Uterus (tissue), 4 donors: ENCODE measurements around the gene ENO1. TPM values are rescaled to one million over a fixed set of nuclear protein-coding genes. Genes with fewer than 3 reads are reported as not detected.
"Not testable (repeated sequence)": the region's sequence is repeated elsewhere in the genome, so short reads cannot be mapped to it uniquely, and the experiment has no call there.

Experiments
- DNase-seq, 2 donors: peaks; one replicate each; pipeline ENCODE4 v3.0.0-alpha.2; 2019 to 2020
- H3K27ac ChIP-seq, 2 donors: fragments of 200-600 bp; sonication (generic); 1 replicate in 1 of 2; 2 replicates in 1 of 2; pipeline ENCODE4 v1.5.1; 2016 to 2018
- H3K27me3 ChIP-seq, 2 donors: fragments of 200-600 bp; sonication (generic); one replicate each; pipeline ENCODE4 v1.5.1; 2018 to 2019; ENCODE audit warnings: control low read depth in 1 of 2
- H3K36me3 ChIP-seq, 2 donors: fragments of 200-600 bp; sonication (generic); one replicate each; pipeline ENCODE4 v1.5.1; 2019; ENCODE audit warnings: control low read depth in 1 of 2
- H3K4me1 ChIP-seq, 2 donors: fragments of 200-600 bp; sonication (generic); one replicate each; pipeline ENCODE4 v1.5.1; 2018 to 2019; ENCODE audit warnings: control low read depth in 1 of 2
- H3K4me3 ChIP-seq, 2 donors: fragments of 200-600 bp; sonication (generic); 1 replicate in 1 of 2; 2 replicates in 1 of 2; pipeline ENCODE4 v1.5.1; 2018 to 2019; ENCODE audit warnings: mild to moderate bottlenecking in 1 of 2
- H3K9me3 ChIP-seq, 2 donors: fragments of 200-600 bp; sonication (generic); one replicate each; pipeline ENCODE4 v1.5.1; 2019; ENCODE audit warnings: control low read depth in 1 of 2
- POLR2A ChIP-seq, 2 donors: fragments of 450-650 bp; IDR thresholded peaks; one replicate each; pipeline ENCODE4 v1.6.1; 2016; ENCODE audit warnings: antibody characterized with exemption in 2 of 2, mild to moderate bottlenecking in 1 of 2, moderate library complexity in 1 of 2
- intact Hi-C: fragments of 100-400 bp; cut with DNase I; formaldehyde crosslinking; loops from one replicate; pipeline ENCODE4 v1.15.1; 2023; ENCODE audit warnings: low total_unique reads
- total RNA-seq, 4 donors: library from RNA; depleted of rRNA in 3 of 4; stranded (reverse); fragments of >200 nt in 3 of 4; gene quantifications; one replicate each; pipeline versions ENCODE4 v1.1.0 to v1.2.4, GENCODE V29; 2014 to 2023
- TF ChIP-seq, protein P1 (sequence below), 4 experiments: fragments of 200-600 bp in 2 of 4; fragments of 450-650 bp in 2 of 4; sonication (generic) in 2 of 4; IDR thresholded peaks; one replicate each; pipeline ENCODE4 v1.5.1; 2016 to 2019; ENCODE audit warnings: antibody characterized with exemption in 4 of 4, mild to moderate bottlenecking in 2 of 4, moderate library complexity in 1 of 4
- donor health status: DM: yes; HTN: yes; CAD: no.

Gene ENO1
- total RNA-seq, 4 donors from 2014 or later = 123 to 358 (median 225) TPM

DNA sequence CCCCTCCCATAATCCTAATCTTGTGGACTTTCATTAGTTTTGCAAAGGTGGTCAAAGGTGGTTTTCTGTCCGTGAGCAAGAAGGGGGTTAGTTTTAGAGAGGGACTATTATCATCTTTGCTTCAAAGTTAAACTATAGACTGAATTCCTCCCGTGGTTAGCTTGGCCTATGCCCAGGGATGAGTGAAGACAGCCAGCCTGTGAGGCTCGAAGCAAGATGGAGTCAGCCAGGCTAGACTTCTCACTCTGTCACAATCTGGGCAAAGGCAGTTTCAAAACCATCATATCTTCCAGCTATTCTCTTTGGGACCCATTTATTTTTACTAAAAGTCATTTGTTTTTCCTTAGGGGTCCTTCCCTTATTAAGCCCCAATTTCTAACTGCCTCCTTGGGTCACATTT lies 12.9 kb upstream of the ENO1 start:
- Histone ChIP-seq H3K27me3 (no peaks in the 10 kb centered on the region), H3K36me3 (no peaks in the 10 kb centered on the region), H3K4me3 (no peak overlapping the region), H3K4me1 (no peaks in the 10 kb centered on the region), H3K27ac (no peak overlapping the region), H3K9me3 (no peaks in the 10 kb centered on the region)
- intact Hi-C loops = no loop called here
- TF ChIP-seq, protein P1, sequence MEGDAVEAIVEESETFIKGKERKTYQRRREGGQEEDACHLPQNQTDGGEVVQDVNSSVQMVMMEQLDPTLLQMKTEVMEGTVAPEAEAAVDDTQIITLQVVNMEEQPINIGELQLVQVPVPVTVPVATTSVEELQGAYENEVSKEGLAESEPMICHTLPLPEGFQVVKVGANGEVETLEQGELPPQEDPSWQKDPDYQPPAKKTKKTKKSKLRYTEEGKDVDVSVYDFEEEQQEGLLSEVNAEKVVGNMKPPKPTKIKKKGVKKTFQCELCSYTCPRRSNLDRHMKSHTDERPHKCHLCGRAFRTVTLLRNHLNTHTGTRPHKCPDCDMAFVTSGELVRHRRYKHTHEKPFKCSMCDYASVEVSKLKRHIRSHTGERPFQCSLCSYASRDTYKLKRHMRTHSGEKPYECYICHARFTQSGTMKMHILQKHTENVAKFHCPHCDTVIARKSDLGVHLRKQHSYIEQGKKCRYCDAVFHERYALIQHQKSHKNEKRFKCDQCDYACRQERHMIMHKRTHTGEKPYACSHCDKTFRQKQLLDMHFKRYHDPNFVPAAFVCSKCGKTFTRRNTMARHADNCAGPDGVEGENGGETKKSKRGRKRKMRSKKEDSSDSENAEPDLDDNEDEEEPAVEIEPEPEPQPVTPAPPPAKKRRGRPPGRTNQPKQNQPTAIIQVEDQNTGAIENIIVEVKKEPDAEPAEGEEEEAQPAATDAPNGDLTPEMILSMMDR (IDR thresholded peaks at IDR 0.05) = no peak
- TF ChIP-seq POLR2A (IDR thresholded peaks at IDR 0.05) = no peak
- DNase-seq = no peak

GRCh38 chr1:8889925-8890785 lies 11.7 kb upstream of the ENO1 start:
- no peaks in the 10 kb centered on the region for H3K9me3 ChIP-seq
- no peaks in the 10 kb centered on the region for H3K4me1 ChIP-seq
- no peak for TF ChIP-seq POLR2A (IDR thresholded peaks at IDR 0.05)
- TF ChIP-seq, protein P1 (IDR thresholded peaks at IDR 0.05) = no peak
- DNase-seq = peak; percentile 70 to 75
- intact Hi-C loops = no loop called here
- no peaks in the 10 kb centered on the region for H3K36me3 ChIP-seq
- H3K27ac ChIP-seq = peak overlapping the region; percentile 34 to 59
- H3K27me3 ChIP-seq = no peaks in the 10 kb centered on the region
- peak overlapping the region in 1 of 2 donors; percentile 8 for H3K4me3 ChIP-seq

GRCh38 chr1:8889103-8889846 lies 10.8 kb upstream of the ENO1 start:
- TF ChIP-seq, protein P1 (IDR thresholded peaks at IDR 0.05) = no peak
- TF ChIP-seq POLR2A (IDR thresholded peaks at IDR 0.05) = no peak
- no peaks in the 10 kb centered on the region for H3K27me3 ChIP-seq
- H3K9me3 ChIP-seq = no peaks in the 10 kb centered on the region
- H3K4me3 ChIP-seq = no peak overlapping the region
- H3K4me1 ChIP-seq = no peaks in the 10 kb centered on the region
- H3K36me3 ChIP-seq = no peaks in the 10 kb centered on the region
- DNase-seq = no peak
- intact Hi-C loops = no loop called here
- H3K27ac ChIP-seq = no peak overlapping the region

- no peak overlapping the region for H3K27ac ChIP-seq
- intact Hi-C loops = no loop called here
- DNase-seq = no peak
- no peaks in the 10 kb centered on the region for H3K27me3 ChIP-seq
- H3K4me1 ChIP-seq = no peaks in the 10 kb centered on the region
- no peak overlapping the region for H3K4me3 ChIP-seq
- no peaks in the 10 kb centered on the region for H3K9me3 ChIP-seq
- no peaks in the 10 kb centered on the region for H3K36me3 ChIP-seq
- TF ChIP-seq POLR2A (IDR thresholded peaks at IDR 0.05) = no peak
- TF ChIP-seq, protein P1 (IDR thresholded peaks at IDR 0.05) = no peak
Measured at GRCh38 chr1:8886589-8886988, 8.1 kb upstream of the ENO1 start.

GRCh38 chr1:8886031-8886524 lies 7.6 kb upstream of the ENO1 start:
- H3K27ac ChIP-seq, intact Hi-C loops, DNase-seq, H3K4me3 ChIP-seq, H3K9me3 ChIP-seq, H3K27me3 ChIP-seq, H3K36me3 ChIP-seq, H3K4me1 ChIP-seq: not testable (repeated sequence)

DNA sequence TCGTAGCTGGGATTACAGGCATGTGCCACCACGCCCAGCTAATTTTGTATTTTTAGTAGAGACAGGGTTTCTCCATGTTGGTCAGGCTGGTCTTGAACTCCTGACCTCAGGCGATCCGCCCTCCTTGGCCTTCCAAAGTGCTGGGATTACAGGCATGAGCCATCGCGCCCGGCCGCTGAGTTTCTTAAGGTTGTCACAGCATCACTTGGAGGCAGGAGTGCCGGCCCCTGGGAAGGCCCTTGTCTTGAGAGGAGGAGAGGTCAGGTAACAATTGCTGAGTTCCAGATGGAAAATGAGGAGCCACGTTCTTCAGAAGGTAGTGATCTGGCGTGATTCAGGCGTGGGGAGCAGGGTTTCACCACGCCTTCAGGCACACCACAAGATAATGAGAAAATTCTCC lies 5.6 kb upstream of the ENO1 start:
- H3K4me3 ChIP-seq, DNase-seq, H3K27ac ChIP-seq, H3K36me3 ChIP-seq, H3K4me1 ChIP-seq, intact Hi-C loops, H3K27me3 ChIP-seq, H3K9me3 ChIP-seq: not testable (repeated sequence)
